ENCODE results near the gene CD6. TPM values are rescaled to one million over a fixed set of nuclear protein-coding genes. Genes with fewer than 3 reads are reported as not detected.

CD6 gene
- total and polyA plus RNA-seq, 10 of the 15 experiments (the other 5 are each of a cell fraction or from before 2014, with no cell fraction given), result 0.37 to 17.6 (median 6.2) TPM

DNA sequence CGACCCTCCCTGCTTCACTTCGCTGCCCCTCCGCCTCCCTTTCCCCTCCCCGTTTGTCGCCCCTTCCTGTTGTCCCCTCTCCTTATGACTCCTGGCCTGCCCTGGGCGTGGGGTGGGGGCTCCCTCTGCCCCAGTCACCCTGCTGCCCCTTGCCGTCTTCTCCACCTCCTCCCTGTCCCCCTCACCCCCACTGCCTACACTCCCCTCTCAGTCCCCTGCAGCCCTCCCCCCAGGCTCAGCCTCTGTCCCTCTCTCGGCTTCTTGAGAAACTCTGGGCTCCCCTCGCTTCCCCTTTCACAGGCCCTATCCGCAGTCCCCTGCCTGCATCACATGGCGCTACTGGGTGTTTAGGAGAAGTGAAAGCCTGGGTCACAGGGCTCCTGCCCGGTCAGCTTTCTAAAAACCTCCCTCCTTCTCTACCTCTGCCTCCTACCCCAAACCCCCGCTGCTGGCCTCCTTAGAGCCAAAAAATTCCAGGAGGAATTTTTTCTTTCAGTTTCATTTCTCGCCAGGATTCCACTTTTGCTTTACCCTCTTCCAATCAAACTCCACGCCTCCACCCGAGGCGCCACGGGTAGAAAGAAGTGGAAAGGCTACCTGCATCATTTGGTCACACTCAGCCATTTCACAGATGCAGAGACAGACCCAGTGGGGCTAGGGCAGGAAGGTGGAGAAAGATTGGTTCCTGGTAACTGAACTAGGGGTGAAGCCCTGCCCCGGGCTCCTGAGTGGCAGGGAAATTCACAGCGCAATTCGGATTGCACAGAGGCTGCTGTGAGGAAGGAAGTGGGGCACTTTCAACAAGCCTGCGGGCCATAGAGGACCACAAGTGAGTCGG is 19.4 kb upstream of the CD6 start, which contains the start of gene SLC15A3 (continued):
- TF ChIP-seq TBL1XR1 (IDR thresholded peaks at IDR 0.05; ENCODE audit: low read depth, low read length) (0 out of 2 replicates have a peak, but pooled peaks have one; percentile 19), CREB1 (IDR thresholded peaks at IDR 0.05; ENCODE audit: low read depth) (peak; percentile 46), SP1 (IDR thresholded peaks at IDR 0.05; ENCODE audit: low read depth, low read length) (no peak), NR2C1 (IDR thresholded peaks at IDR 0.05) (0 out of 2 replicates have a peak, but pooled peaks have one; percentile 26), RFX5 (IDR thresholded peaks at IDR 0.05; ENCODE audit: low read depth, low read length) (no peak), CHD4 (IDR thresholded peaks at IDR 0.05) (peak; percentile 86), EZH2 (IDR thresholded peaks at IDR 0.05; ENCODE audit: borderline replicate concordance, control insufficient read depth, low read depth, low read length) (no peak), TCF12 (IDR thresholded peaks at IDR 0.05; ENCODE audit: low read depth, low read length) (0 out of 2 replicates have a peak, but pooled peaks have one; percentile 37), RELA (IDR thresholded peaks at IDR 0.05; ENCODE audit: borderline replicate concordance, partially characterized antibody) (no peak)
- TF ChIP-seq, protein P1, sequence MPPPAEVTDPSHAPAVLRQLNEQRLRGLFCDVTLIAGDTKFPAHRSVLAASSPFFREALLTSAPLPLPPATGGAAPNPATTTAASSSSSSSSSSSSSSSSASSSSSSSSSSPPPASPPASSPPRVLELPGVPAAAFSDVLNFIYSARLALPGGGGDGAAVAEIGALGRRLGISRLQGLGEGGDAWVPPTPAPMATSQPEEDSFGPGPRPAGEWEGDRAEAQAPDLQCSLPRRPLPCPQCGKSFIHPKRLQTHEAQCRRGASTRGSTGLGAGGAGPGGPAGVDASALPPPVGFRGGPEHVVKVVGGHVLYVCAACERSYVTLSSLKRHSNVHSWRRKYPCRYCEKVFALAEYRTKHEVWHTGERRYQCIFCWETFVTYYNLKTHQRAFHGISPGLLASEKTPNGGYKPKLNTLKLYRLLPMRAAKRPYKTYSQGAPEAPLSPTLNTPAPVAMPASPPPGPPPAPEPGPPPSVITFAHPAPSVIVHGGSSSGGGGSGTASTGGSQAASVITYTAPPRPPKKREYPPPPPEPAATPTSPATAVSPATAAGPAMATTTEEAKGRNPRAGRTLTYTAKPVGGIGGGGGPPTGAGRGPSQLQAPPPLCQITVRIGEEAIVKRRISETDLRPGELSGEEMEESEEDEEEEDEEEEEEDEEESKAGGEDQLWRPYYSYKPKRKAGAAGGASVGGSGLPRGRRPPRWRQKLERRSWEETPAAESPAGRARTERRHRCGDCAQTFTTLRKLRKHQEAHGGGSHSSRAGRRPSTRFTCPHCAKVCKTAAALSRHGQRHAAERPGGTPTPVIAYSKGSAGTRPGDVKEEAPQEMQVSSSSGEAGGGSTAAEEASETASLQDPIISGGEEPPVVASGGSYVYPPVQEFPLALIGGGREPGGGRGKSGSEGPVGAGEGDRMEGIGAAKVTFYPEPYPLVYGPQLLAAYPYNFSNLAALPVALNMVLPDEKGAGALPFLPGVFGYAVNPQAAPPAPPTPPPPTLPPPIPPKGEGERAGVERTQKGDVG (CRISPR knock-in tag; IDR thresholded peaks at IDR 0.05), result no peak
- TF ChIP-seq, protein P2, sequence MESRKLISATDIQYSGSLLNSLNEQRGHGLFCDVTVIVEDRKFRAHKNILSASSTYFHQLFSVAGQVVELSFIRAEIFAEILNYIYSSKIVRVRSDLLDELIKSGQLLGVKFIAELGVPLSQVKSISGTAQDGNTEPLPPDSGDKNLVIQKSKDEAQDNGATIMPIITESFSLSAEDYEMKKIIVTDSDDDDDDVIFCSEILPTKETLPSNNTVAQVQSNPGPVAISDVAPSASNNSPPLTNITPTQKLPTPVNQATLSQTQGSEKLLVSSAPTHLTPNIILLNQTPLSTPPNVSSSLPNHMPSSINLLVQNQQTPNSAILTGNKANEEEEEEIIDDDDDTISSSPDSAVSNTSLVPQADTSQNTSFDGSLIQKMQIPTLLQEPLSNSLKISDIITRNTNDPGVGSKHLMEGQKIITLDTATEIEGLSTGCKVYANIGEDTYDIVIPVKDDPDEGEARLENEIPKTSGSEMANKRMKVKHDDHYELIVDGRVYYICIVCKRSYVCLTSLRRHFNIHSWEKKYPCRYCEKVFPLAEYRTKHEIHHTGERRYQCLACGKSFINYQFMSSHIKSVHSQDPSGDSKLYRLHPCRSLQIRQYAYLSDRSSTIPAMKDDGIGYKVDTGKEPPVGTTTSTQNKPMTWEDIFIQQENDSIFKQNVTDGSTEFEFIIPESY (IDR thresholded peaks at IDR 0.05), result no peak
- TF ChIP-seq, protein P3, sequence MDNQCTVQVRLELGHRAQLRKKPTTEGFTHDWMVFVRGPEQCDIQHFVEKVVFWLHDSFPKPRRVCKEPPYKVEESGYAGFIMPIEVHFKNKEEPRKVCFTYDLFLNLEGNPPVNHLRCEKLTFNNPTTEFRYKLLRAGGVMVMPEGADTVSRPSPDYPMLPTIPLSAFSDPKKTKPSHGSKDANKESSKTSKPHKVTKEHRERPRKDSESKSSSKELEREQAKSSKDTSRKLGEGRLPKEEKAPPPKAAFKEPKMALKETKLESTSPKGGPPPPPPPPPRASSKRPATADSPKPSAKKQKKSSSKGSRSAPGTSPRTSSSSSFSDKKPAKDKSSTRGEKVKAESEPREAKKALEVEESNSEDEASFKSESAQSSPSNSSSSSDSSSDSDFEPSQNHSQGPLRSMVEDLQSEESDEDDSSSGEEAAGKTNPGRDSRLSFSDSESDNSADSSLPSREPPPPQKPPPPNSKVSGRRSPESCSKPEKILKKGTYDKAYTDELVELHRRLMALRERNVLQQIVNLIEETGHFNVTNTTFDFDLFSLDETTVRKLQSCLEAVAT (IDR thresholded peaks at IDR 0.05), result peak; percentile 97
- TF ChIP-seq, protein P4, sequence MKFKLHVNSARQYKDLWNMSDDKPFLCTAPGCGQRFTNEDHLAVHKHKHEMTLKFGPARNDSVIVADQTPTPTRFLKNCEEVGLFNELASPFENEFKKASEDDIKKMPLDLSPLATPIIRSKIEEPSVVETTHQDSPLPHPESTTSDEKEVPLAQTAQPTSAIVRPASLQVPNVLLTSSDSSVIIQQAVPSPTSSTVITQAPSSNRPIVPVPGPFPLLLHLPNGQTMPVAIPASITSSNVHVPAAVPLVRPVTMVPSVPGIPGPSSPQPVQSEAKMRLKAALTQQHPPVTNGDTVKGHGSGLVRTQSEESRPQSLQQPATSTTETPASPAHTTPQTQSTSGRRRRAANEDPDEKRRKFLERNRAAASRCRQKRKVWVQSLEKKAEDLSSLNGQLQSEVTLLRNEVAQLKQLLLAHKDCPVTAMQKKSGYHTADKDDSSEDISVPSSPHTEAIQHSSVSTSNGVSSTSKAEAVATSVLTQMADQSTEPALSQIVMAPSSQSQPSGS (IDR thresholded peaks at IDR 0.05; ENCODE audit: low read length), result peak; percentile 29; the same call in 1 of the 2 replicates
- TF ChIP-seq, protein P5, sequence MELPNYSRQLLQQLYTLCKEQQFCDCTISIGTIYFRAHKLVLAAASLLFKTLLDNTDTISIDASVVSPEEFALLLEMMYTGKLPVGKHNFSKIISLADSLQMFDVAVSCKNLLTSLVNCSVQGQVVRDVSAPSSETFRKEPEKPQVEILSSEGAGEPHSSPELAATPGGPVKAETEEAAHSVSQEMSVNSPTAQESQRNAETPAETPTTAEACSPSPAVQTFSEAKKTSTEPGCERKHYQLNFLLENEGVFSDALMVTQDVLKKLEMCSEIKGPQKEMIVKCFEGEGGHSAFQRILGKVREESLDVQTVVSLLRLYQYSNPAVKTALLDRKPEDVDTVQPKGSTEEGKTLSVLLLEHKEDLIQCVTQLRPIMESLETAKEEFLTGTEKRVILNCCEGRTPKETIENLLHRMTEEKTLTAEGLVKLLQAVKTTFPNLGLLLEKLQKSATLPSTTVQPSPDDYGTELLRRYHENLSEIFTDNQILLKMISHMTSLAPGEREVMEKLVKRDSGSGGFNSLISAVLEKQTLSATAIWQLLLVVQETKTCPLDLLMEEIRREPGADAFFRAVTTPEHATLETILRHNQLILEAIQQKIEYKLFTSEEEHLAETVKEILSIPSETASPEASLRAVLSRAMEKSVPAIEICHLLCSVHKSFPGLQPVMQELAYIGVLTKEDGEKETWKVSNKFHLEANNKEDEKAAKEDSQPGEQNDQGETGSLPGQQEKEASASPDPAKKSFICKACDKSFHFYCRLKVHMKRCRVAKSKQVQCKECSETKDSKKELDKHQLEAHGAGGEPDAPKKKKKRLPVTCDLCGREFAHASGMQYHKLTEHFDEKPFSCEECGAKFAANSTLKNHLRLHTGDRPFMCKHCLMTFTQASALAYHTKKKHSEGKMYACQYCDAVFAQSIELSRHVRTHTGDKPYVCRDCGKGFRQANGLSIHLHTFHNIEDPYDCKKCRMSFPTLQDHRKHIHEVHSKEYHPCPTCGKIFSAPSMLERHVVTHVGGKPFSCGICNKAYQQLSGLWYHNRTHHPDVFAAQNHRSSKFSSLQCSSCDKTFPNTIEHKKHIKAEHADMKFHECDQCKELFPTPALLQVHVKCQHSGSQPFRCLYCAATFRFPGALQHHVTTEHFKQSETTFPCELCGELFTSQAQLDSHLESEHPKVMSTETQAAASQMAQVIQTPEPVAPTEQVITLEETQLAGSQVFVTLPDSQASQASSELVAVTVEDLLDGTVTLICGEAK (IDR thresholded peaks at IDR 0.05; ENCODE audit: borderline replicate concordance), result no peak
- TF ChIP-seq, protein P6, sequence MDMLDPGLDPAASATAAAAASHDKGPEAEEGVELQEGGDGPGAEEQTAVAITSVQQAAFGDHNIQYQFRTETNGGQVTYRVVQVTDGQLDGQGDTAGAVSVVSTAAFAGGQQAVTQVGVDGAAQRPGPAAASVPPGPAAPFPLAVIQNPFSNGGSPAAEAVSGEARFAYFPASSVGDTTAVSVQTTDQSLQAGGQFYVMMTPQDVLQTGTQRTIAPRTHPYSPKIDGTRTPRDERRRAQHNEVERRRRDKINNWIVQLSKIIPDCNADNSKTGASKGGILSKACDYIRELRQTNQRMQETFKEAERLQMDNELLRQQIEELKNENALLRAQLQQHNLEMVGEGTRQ (IDR thresholded peaks at IDR 0.05; ENCODE audit: borderline replicate concordance, low read depth, low read length), result peak; percentile 80
